Activated B cell treated with CpG ODN at 0.5 μM for 24 hours (primary cell): ENCODE results near the gene ADAT2. TPM values are rescaled to one million over a fixed set of nuclear protein-coding genes. Genes with fewer than 3 reads are reported as not detected.

ENCODE experiments used
- ATAC-seq: fragments of 200-7000 bp; cut with Tn5 transposase; one replicate; pipeline ENCODE4 v1.10.0; 2021; ENCODE audit warnings: low read depth, mild to moderate bottlenecking, moderate library complexity
- CTCF ChIA-PET: fragments of 350-600 bp; sonication (Branson Sonifier 250); formaldehyde crosslinking; loops from one replicate; lab custom pipeline; 2021; ENCODE audit warnings: antibody characterized with exemption; lab: Charles Lee
- POLR2A ChIA-PET: fragments of 350-600 bp; sonication (Branson Sonifier 250); formaldehyde crosslinking; loops from one replicate; lab custom pipeline; 2021; ENCODE audit warnings: antibody characterized with exemption; lab: Charles Lee
- DNase-seq: peaks from one replicate; pipeline ENCODE4 v3.0.0; 2022
- H3K27ac Mint-ChIP-seq: one replicate; pipeline ENCODE4 v1.8.0; 2020; ENCODE audit warnings: mixed read lengths
- H3K27me3 Mint-ChIP-seq: one replicate; pipeline ENCODE4 v1.8.0; 2021; ENCODE audit warnings: mixed read lengths
- H3K36me3 Mint-ChIP-seq: one replicate; pipeline ENCODE4 v1.8.0; 2021; ENCODE audit warnings: low read depth, mixed read lengths
- H3K4me1 Mint-ChIP-seq: one replicate; pipeline ENCODE4 v1.8.0; 2021; ENCODE audit warnings: mixed read lengths
- H3K4me3 Mint-ChIP-seq: one replicate; pipeline ENCODE4 v1.8.0; 2020; ENCODE audit warnings: mild to moderate bottlenecking, mixed read lengths
- H3K9me3 Mint-ChIP-seq: one replicate; pipeline ENCODE4 v1.8.0; 2020; ENCODE audit warnings: mixed read lengths
- intact Hi-C: fragments of 100-400 bp; cut with micrococcal nuclease; formaldehyde crosslinking; loops from one replicate; pipeline ENCODE4 v1.15.1; 2024
- total RNA-seq: library from RNA; stranded (reverse); gene quantifications from 2 replicates; pipeline ENCODE4 v1.2.3, GENCODE V29; 2022
- TF ChIP-seq, protein P1 (sequence below): fragments of 200-600 bp; IDR thresholded peaks from one replicate; pipeline ENCODE4 v1.8.0; 2022; ENCODE audit warnings: antibody characterized with exemption, mild to moderate bottlenecking

ADAT2 gene
- total RNA-seq, 1 donor from 2014 or later: 30.2 TPM

DNA sequence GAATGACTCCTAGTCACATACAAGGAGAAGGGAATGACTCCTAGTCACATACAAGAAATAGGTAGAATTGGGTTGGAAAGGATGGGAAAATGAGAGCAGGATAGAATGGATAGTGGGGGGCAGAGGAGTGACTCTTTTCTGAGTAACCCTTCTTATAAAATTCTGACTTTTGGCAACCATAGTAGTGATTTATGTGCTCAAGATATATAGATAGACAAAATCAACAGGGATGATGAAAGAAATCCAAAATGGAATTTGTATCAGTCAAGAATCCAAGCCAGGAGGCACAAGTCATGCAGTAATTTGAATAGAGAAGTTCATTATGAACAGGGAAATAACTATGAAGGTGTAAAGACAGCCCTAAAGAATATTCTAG lies 41.7 kb downstream of the ADAT2 start:
- H3K27ac Mint-ChIP-seq: no peak overlapping the region
- H3K4me1 Mint-ChIP-seq: peaks cover 7% of the 10 kb centered on the region
- no peak overlapping the region for H3K4me3 Mint-ChIP-seq
- CTCF ChIA-PET: no interaction called here
- intact Hi-C loops: no loop called here
- no peaks in the 10 kb centered on the region for H3K36me3 Mint-ChIP-seq
- no peaks in the 10 kb centered on the region for H3K9me3 Mint-ChIP-seq
- ATAC-seq: no peak
- no peaks in the 10 kb centered on the region for H3K27me3 Mint-ChIP-seq
- POLR2A ChIA-PET: no interaction called here
- DNase-seq: no peak
- TF ChIP-seq, protein P1, sequence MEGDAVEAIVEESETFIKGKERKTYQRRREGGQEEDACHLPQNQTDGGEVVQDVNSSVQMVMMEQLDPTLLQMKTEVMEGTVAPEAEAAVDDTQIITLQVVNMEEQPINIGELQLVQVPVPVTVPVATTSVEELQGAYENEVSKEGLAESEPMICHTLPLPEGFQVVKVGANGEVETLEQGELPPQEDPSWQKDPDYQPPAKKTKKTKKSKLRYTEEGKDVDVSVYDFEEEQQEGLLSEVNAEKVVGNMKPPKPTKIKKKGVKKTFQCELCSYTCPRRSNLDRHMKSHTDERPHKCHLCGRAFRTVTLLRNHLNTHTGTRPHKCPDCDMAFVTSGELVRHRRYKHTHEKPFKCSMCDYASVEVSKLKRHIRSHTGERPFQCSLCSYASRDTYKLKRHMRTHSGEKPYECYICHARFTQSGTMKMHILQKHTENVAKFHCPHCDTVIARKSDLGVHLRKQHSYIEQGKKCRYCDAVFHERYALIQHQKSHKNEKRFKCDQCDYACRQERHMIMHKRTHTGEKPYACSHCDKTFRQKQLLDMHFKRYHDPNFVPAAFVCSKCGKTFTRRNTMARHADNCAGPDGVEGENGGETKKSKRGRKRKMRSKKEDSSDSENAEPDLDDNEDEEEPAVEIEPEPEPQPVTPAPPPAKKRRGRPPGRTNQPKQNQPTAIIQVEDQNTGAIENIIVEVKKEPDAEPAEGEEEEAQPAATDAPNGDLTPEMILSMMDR: no peak

DNA sequence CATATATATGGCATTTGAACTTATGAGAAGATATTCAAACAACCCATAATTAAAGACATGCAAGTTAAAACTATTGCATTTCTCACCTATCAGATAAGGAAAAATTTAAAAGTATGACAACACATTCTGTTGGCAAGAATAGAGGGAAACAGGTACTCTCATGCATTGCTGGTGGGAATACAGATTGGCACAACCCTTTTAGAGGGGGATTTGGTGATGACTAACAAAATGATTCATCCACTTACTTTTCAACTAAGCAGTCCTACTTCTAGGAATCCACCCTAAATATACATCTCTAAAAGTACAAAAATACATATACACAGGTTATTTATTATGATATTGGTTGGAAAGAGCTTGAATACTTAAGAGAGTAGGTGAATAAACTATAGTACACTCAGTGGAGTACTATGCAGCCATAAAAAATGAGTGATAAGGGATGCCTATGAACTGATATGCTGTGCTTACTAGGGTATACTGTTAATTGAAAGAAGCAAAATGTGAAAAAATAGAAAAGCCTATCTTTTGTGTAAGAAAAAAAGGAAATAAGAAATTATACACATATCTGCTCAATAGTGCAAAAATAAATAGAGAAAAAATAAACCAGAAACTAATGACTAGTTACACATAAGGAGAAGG lies 42.2 kb downstream of the ADAT2 start:
- H3K27me3 Mint-ChIP-seq: no peaks in the 10 kb centered on the region
- H3K36me3 Mint-ChIP-seq: no peaks in the 10 kb centered on the region
- DNase-seq (no peak), ATAC-seq (no peak)
- no peaks in the 10 kb centered on the region for H3K9me3 Mint-ChIP-seq
- peaks cover 7% of the 10 kb centered on the region for H3K4me1 Mint-ChIP-seq
- ChIA-PET POLR2A (no interaction called here), CTCF (no interaction called here)
- intact Hi-C loops: no loop called here
- H3K4me3 Mint-ChIP-seq: no peak overlapping the region
- TF ChIP-seq, protein P1: no peak
- H3K27ac Mint-ChIP-seq: no peak overlapping the region

DNA sequence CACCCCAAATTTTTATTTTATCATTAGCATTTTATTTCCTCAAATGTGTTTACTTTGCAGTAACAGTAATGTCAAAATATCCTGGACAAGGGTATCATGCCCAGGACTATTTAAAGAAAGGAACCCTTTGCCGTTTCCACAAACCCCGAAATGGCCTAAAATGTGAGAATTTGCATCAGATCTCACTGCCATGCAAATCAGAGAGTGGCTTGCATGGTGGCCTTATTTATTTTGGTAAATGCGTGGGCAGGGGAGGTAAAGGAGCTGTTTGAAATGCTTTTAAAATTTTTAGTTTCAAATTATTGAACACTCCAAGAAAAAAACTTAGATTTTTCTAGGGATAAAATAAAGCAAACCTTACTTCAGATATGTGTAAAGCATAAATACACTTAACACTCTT lies 43.8 kb downstream of the ADAT2 start:
- peaks cover 7% of the 10 kb centered on the region for H3K4me1 Mint-ChIP-seq
- no peaks in the 10 kb centered on the region for H3K36me3 Mint-ChIP-seq
- no peak overlapping the region for H3K27ac Mint-ChIP-seq
- DNase-seq (no peak), ATAC-seq (no peak)
- POLR2A ChIA-PET: no interaction called here
- H3K27me3 Mint-ChIP-seq: no peaks in the 10 kb centered on the region
- intact Hi-C loops: no loop called here
- no peaks in the 10 kb centered on the region for H3K9me3 Mint-ChIP-seq
- TF ChIP-seq, protein P1: no peak
- no peak overlapping the region for H3K4me3 Mint-ChIP-seq
- CTCF ChIA-PET: no interaction called here

DNA sequence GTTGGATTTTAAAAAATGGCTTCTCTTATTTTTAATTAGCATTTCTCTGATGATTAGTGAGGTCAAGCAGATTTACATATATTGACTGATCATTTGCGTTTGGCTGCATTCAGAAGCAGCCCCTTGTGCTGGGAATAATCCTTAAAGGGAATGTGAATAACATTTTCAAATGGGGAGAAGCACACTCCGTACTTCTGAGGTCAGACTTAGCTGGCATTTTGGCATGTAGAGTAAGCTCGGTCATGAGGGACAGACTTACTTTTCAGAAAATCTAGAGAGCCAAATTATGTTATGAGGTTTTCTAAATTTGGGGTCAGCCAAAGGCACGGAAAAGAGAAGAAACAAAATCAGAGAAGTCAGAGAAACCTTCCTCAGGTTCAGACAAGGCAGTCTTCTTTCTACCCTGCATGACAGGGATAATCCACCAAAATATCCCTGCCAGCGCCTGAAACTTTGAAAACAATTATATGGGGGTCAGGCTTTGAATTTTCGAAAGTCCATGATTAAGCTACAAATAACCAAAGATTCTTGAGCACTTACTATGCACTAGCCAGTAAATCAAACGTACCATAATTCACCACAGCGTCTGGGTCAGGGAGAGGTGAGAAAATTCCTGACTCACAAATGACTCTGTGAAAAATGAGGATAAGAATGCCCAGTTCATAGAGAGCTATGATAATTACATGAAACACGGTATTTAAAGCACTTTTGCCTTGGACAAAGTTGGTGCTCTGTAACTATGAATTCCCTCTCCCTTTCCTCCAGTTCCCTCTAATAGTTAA lies 44.9 kb downstream of the ADAT2 start:
- ChIA-PET POLR2A (no interaction called here), CTCF (no interaction called here)
- DNase-seq: no peak
- no peaks in the 10 kb centered on the region for H3K9me3 Mint-ChIP-seq
- peaks cover 13% of the 10 kb centered on the region for H3K4me1 Mint-ChIP-seq
- no peaks in the 10 kb centered on the region for H3K36me3 Mint-ChIP-seq
- no peak overlapping the region for H3K27ac Mint-ChIP-seq
- intact Hi-C loops: no loop called here
- no peak overlapping the region for H3K4me3 Mint-ChIP-seq
- ATAC-seq: no peak
- TF ChIP-seq, protein P1: no peak
- H3K27me3 Mint-ChIP-seq: no peaks in the 10 kb centered on the region

DNA sequence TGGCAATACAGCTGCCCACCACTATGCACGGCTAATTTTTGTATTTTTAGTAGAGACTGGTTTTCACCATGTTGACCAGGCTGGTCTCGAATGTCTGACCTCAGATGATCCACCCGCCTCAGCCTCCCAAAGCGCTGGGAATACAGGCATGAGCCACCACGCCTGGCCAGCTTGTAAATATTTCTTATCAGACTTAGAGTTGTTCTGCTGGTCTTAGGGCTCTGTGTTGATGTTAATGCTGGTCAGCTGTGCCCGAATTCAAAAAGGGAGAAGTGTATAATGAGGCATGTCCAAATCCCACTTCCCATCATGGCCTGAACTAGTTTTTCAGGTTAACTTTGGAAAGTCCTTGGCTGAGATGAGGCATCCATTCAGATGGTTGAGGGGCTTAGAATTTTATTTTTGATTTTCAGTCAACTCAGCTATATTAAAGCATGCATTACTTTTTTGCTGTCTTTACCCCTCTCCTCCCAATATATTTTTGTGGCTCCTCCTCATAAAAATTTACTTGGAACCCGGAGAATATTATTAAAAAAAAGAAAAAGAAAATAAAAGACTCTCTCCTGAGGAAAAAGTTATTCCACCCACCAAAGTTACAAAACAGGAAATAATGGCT lies 47.7 kb downstream of the ADAT2 start:
- no peaks in the 10 kb centered on the region for H3K9me3 Mint-ChIP-seq
- H3K36me3 Mint-ChIP-seq: no peaks in the 10 kb centered on the region
- ChIA-PET POLR2A (no interaction called here), CTCF (no interaction called here)
- peaks cover 16% of the 10 kb centered on the region for H3K4me1 Mint-ChIP-seq
- H3K27me3 Mint-ChIP-seq: no peaks in the 10 kb centered on the region
- no peak overlapping the region for H3K27ac Mint-ChIP-seq
- TF ChIP-seq, protein P1: no peak
- intact Hi-C loops: no loop called here
- ATAC-seq (no peak), DNase-seq (no peak)
- no peak overlapping the region for H3K4me3 Mint-ChIP-seq
